HG02571 (cell line): ENCODE results near the gene ASPG.

Experiments used
- ATAC-seq: cut with Tn5 transposase; IDR thresholded peaks from one replicate; pipeline ENCODE4 v1.9.1; 2021; ENCODE audit warnings: mild to moderate bottlenecking, moderate library complexity; ENCODE audit not compliant: unreplicated experiment

Gene ASPG

DNA sequence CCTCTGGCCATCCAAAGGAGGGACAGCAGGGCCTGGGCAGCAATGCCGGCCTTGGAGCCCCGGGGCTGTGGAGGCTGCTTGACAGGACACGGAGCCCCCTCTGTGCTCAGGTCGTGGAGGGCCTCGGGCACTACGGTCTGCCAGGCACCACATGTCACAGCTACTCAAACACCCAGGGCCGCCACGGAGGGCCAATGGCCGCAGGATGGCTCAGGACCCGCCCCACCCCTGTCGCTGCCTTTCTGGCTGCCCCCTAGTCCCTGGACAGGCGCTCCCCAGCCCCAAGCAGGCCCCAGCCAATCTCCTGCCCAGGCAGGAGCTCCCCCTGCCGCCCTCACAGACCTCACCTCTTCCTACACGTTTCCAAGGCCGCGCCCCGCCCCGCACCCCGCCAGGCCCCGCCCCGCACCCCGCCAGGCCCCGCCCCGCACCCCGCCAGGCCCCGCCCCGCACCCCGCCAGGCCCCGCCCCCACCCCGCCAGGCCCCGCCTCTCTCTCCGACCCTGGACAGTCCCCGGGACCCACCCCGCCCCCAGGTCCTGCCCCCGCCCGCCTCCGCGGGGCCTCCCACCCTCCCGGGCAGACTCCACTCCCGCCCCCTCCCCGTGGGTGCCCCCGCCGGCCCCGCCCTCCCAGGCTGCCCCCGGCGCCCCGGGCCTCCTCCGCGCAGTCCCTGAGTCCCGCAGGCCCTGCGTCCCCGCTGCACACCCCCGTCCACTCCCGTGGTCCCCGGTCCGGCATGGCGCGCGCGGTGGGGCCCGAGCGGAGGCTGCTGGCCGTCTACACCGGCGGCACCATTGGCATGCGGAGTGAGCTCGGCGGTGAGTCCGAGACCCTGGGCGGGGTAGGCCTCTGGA is at the start of gene ASPG:
Gene ASPG, plus strand, starts transcription at position 669 of the 857 bp plus-strand sequence. Its CDS starts 71 bp downstream, at position 740.
- no peak for ATAC-seq

DNA sequence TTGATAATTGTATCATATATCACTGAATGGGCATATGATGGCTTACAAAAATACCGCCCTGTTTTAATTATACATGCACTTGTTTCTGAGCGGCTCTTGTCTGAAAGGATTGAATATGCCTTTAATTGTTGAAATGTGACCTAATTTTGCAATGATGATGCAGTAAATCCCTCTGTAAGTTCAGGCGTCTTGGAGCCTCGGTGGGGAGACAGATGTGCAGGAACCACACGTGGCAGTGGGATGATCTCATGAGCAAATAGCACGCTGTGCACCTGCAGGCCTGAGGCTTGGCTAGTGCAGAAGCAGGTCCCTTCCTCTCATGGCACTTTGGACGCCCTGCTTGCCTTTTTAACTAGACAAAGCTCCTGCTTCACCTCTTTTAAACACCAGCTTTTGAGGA is 49.3 kb upstream of the ASPG start:
- no peak for ATAC-seq

DNA sequence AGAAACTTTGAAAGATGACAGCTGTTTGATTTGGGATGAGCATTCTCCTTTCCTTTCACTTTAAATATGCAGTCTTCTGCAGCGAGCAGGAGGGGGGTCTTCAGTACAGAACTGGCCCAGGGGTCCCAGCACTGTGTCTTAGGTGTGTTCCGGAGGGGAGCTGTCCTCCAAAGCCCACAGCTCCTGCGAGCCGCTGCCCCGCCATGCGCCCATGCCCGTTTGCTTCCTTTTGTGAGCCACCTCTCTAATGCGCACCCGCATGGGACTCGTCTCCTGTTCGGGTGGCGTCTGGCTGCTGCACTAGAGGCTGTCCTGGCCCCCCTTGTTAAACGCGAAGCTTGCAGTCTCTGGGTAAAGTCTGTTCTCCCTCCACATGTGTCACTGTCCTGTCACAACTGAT is 48.4 kb upstream of the ASPG start:
- ATAC-seq, result no peak

DNA sequence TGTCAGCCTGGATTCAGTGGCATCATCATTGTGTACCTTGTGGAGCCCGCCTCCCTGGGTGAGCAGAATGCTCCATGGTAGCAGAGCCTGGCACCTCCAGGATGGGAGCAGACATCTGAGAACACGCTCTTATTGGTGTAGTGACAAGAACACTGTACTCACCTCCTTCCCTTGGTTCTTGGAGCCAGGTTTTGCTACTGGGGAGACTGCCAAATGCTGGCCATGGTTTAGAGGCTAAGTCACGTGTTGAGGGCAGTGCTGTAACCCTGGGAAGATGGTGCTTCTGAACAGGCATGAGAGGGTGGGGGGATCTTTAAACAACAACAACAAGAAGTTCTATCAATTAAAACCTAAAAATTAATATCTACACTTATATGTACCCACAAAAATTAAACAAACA is 47.6 kb upstream of the ASPG start:
- no peak for ATAC-seq

DNA sequence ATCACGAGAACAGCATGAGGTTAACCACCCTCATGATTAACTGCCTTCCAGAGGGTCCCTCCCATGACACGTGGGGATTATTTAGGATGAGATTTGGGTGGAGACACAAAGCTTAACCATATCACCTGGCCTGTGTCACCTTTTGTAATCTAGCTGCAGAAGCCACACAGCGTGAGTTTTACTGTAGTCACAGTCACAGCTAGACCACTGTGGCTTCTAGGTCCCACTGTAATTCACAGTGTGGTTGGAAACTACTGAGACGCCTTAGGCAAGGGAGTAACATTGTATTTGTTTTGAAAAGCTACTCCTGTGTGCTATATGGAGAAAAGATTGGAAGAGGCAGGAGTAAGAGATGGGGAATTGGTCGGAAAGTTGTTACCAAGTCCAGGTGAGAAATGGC is 46.3 kb upstream of the ASPG start:
- ATAC-seq, result no peak

DNA sequence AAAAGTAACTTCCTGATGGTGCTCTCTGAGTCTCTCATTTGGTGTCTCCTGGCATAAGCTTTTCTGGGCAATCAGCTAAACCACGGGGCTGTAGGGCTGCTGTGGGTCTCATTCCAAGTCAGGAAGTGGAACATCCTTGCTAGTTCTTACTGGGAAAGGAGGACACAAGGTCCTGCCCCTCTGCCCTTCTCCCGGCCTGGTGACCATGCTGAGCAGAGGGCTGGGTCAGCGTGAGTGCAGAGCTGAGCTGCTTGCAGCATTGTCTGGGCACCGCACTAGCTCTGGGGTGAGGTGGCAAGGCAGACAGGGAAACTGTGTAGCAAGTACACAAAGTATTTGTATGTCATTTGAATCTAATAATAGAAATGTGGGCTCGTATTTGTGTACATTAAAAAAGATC is 45.0 kb upstream of the ASPG start:
- no peak for ATAC-seq

DNA sequence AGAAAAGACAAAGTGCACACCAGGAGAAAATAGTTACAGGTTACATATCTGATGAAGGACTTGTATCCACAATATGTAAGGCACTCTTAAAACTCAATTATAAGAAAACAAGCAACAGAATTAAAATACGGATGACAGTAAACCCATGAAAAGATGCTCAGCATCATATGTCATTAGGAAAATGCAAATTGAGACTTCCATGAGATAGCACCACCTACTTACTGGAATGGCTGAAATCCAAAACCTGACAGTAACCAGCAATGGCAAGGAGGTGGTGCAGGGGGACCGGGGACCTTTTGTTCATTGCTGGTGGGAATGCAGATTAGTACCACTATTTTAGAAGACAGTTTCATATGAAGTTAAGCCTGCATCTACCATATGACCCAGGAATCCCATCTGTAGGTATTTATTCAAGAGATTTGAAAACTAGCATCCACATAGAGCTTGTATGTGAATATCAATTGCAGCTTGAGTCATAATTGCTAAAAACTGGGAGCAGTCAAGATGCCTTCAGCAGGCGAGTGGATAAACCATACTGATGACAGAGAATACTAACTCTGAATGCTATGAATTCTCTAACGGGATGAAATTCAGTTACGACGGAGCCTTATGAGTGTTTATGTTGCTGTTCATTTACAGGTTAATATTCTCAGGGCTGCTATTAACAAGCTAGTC is 43.9 kb upstream of the ASPG start:
- no peak for ATAC-seq

DNA sequence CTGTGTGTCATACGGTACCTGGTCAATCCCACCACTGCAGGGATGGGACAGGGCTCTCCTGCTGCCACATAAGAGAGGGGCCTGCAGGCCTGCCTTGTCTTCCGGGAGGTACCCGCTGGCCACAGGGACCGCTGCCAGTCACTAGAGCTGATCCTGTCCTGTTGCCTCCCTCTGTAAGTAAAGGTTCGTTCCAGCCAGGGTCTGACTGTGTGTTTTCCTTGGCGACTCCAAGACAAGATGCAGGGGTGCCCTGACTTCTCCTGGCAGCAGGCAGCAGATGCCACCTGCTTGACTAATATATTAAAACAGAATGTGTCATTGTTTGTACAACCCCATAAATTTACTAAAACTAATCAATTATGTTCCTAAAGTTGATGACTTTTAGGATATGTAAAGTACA is 41.5 kb upstream of the ASPG start:
- ATAC-seq, result no peak

DNA sequence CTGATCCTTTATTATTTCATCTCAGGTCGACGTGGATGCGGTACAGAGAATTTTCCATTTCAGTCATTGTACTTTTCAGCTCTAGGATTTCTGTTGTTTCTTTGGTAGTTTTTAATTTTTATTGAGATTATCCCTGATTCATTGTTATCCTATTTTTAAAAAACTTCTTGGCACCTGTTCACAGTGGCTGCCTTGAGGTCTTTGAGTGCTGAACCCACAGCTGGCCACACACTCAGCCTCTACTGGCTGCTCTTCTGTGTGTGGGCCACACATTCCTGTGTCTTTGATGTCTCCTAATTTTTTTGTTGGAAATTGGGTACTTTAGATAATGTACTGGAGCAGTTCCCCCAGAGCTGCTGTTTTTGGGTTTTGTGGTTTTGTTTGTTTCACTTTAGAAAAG is 37.7 kb upstream of the ASPG start:
- no peak for ATAC-seq

DNA sequence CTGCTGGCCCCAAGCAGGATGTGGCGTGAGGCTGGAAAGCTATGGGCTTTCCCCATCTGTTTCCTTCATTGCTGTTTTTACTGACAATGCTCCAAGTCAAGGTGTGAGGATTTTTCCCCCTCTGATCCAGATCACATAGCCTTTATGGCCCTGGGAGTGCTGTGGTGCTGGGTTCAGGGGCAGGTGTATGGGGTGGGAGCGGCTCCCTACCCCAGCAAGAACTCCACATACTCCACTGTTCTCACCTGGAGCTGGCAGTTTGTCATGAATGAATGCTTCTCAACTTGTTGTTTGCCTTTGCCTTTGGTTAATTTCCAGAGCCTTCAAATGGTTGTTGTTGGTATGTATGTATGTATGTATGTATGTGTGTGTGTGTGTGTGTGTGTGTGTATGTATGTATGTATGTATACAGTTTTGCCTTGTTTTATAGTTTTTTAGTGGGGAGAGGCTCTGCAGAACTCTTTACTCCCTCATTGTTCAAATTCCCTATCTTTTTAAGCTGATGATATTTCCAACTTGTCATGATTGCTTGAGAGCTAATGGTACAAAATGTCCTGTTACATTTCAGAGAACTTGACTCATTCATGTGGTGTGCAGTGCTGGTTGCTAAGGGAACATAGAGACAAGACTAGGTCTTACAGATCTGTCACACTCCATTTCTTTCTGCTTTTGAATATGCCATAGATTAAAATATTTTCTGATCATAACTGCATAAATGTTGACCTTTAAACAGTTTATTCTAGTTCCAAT is 36.6 kb upstream of the ASPG start:
- no peak for ATAC-seq

DNA sequence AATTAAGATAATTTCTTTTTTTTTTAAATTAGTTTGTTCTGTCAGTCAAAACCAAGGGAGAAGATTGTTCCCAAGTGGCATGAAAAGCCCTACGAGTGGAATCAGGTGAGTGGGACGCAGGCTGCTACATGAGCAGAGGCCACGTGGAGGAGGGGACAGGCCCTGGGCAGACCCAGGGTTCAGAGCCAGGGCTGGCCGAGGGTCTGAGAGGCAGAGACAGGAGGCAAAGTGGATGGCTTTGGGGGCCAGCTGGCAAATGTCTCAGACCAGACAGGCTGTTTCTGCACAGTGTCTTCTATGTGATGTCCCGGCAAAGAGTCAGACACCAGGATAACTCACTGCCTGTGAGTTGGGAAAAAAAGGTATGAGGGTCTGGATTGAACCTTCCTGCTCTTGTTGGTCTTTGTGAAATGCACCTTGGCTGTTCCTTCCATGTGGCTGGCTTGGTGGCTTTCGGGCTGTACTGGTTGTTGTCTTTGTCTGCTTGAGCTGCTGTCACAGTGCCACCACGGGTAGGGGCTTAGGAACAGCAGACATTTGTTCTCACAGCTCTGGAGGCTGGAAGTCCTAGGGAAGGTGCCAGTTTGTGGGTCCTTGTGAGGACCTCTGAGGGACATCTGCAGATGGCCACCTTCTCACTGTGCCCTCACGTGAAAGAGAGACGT is 35.8 kb upstream of the ASPG start:
- ATAC-seq, result no peak

DNA sequence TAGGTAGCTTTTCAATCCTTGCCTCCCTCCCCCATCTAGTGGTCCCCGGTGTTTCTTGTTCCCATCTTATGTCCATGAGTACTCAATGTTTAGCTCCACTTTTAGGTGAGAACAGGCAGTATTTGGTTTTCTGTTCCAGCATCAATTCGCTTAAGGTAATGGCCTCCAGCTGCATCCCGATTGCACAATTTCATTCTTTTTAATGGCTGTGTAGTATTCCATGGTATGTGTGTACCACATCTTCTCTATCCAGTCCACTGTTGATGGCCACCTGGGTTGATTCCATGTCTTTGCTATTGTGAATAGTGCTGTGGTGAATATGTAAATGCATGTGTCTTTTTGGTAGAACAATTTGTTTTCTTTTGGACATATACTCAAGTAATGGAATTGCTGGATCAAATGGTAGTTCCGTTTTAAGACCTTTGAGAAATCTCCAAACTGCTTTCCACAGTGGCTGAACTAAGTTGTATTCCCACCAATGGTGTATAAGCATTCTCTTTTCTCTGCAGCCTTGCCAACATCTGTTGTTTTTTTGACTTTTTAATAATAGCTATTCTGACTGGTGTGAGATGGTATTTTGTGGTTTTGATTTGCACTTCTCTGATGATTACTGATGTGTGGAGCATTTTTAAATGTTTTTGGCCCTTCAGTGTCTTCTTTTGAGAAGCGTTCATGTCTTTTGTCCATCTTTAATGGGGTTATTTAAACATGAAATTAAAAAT is 34.2 kb upstream of the ASPG start:
- ATAC-seq, result no peak

DNA sequence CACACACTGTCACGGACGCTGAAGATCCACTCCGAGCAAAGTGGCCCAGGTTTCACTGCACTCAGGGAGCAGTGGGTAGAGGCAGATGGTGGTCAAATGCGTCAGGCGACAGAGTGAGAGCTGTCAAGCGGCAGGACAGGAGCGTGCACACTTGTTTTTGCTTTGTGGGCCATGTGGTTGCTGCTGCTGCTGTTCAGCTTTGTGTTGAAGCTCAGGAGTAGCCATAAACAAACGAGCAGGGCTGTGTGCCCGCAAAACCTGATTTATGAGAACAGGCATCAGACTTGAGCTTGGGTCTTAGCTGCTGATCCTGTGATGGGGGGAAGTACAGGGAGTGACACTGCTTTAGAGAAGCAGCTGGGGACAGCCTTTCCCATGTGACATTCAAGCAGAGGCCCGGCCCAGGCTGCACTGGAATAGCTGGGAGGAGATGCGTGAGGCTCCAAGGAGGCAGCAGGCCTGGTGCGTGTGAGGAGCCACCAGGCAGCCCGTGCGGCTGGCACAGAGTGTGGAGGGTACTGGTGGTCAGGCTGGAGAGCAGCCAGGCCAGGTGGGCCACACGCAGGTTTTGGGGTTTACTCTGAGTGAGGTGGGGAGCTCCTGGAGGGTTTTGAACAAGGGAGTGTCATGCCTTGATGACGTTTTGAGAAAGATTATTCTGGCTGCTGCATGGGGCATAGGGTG is 31.1 kb upstream of the ASPG start:
- no peak for ATAC-seq

DNA sequence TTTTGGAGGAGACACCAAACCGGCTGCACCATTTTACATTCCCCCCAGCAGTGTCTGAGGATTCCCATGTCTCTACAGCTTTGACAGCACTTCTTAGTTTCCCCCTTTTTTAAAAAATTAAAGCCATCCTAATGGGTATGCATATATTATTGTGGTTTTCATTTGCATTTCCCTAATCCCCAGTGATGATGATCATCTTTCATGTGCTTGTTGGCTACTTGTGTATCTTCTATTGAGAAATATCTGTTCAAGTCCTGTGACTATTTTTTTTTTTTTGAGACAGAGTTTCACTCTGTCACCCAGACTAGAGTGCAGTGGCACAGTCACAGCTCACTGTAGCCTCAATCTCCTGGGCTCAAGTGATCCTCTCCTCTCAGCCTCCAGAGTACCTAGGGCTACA is 23.2 kb upstream of the ASPG start:
- no peak for ATAC-seq

DNA sequence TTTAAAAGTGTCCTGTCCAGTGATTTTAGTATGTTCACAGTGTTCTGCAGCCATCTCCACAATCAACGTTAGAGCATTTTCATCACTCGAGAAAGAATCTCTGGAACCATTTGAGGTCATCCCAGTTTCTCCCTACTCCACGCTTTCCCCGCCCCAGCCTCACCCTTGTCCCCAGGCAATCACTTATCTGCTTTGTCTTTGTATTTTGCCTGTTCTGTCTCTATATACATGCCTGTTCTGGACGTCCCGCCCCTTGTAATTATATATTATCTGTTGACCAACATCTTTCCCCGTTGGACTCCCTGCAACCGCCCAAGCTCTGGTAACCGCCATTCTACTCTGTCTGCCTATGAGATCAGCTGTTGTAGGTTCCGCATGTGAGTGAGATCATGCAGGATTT is 21.5 kb upstream of the ASPG start:
- ATAC-seq, result no peak

DNA sequence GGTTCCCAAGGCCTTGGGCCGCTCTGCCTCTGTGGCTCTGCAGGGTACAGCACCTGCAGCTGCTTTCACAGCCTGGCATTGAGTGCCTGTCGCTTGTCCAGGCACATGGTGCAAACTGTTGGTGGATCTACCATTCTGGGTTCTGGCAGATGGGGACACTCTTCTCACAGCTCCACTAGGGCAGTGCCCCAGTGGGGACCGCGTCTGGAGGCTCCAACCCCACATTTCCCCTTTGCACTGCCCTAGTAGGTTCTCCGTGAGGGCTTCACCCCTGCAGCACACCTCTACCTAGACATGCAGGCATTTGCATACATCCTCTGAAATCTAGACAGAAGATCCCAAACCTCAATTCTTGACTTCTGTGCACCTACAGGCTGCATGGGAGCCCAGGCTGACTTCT is 19.2 kb upstream of the ASPG start:
- ATAC-seq, result no peak

DNA sequence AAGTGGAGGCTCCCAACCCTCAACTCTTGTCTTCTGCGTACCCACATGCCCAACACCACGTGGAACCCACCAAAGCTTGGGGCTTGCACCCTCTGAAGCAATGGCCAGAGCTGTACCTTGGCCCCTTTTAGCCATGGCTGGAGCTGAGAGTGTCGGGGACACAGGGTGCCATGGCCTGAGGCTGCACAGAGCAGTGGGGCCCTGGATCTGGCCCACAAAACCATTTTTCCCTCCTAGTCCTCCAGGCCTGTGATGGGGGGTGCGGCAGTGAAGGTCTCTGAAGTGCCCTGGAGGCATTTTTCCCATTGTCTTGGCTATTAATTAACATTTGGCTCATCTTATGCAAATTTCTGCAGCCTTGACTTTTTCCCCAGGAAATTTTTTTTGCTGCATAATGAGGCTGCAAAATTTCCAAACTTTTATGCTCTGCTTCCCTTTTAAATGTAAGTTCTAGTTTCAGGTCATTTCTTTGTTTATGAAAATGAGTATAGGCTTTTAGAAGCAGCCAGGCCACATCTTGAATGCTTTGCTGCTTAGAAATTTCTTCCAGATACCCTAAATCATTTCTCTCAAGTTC is 18.7 kb upstream of the ASPG start:
- no peak for ATAC-seq

DNA sequence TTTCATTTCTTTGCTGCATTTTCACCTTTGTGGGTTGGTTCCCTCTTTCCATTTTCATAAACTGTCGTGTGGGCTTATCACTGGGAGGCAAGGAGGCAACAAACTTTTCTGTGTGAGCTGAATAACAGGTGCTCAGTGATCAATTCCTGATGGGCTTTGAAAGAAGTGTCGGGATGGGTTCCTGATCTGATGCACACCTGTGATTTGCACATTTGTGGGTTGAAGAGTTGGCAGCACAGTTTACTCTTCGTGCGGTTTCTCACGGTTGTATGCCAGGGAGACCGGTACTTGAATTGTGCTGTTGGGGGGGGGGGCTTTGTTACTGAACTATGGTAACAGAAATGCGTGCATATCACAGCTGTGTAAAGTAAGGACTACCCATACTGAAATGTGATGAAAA is 16.0 kb upstream of the ASPG start:
- no peak for ATAC-seq

DNA sequence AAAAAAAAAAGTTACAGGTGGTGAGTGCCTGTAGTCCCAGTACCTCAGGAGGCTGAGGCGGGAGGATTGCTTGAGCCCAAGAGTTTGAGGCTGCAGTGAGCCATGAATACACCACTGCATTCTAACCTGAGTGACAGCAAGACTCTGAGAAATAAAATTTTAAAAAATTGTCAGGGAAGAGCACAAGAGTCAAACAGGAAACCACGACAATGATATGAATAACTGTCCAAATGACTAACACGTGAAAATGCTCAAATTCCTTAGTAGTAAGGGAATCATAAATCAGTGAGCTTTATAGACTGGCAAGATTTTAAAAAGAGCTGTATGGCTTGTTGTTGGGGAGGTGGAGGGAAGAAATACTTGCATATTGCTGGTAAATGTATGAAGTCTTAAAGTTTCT is 12.9 kb upstream of the ASPG start:
- no peak for ATAC-seq

DNA sequence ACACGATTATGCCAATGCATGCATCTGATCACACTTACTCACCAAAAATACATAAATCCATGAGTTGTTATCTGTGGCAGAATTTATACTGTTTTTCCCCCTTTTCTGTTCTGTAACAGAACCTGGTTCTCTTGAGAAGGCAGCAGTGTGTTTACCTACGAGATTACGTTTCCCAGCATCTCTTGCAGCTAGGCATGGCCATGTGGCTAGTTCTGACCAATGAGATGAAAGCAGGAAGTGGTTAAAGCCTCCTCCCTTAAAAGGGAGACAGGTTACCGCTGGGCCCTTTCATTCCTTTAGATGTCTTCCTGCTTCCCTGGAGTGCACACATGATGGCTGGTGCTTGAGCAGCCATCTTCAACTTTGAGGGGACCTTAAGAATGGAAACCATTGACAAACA is 11.7 kb upstream of the ASPG start:
- ATAC-seq, result no peak
